HG03039 (cell line): Measurements from ENCODE around the gene BCL2L12.

ENCODE experiments used
- ATAC-seq: cut with Tn5 transposase; IDR thresholded peaks from one replicate; pipeline ENCODE4 v1.9.1; 2021; ENCODE audit warnings: mild to moderate bottlenecking, moderate library complexity; ENCODE audit not compliant: unreplicated experiment

BCL2L12 gene

GRCh38 chr19:49662011-49662410, 3.7 kb upstream of the BCL2L12 start:
- ATAC-seq: no peak

DNA sequence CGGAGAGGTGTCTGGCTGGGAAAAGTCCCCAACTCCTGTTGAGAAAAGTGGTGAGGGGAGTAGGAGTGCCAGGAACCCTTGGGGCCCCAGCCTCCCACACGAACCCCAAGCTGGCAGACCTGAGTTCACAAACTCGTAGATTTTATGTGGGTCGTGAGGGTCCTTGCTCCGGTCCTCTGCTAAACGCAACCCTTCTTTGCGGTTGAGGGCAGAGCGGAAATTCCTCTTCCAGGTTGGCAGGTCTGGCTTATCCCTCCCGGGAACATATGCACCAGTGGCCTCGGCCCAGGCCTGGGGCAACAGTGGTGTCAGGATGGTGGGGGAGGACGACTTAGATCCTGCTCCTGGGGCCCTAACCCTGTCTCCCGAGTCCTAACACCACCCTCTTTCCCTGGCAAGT, 2.5 kb upstream of the BCL2L12 start:
- ATAC-seq: no peak

GRCh38 chr19:49664171-49665035, 1.3 kb upstream of the BCL2L12 start:
- no peak for ATAC-seq

GRCh38 chr19:49665036-49665350, 740 bp upstream of the BCL2L12 start:
- no peak for ATAC-seq

DNA sequence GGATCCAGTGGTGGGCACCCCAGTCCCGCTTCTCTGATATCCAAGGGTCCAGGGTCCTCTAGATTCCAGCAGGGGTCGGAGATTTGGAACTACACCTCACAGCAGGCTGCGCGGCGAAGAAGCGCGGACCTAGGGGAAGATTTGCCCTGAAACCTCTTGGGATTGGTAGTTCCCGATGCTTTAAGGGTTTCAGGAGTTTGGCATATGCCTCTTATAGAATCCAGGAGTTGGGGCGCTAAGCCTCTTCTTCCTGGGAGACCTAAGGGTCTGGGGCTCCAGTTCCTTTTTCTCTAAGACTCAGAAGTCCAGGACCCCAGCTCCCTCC, 349 bp downstream of the BCL2L12 start:
- no peak for ATAC-seq

GRCh38 chr19:49667473-49667872, 1.7 kb downstream of the BCL2L12 start:
- ATAC-seq: no peak

GRCh38 chr19:49669516-49669915, 3.8 kb downstream of the BCL2L12 start:
- ATAC-seq: no peak

DNA sequence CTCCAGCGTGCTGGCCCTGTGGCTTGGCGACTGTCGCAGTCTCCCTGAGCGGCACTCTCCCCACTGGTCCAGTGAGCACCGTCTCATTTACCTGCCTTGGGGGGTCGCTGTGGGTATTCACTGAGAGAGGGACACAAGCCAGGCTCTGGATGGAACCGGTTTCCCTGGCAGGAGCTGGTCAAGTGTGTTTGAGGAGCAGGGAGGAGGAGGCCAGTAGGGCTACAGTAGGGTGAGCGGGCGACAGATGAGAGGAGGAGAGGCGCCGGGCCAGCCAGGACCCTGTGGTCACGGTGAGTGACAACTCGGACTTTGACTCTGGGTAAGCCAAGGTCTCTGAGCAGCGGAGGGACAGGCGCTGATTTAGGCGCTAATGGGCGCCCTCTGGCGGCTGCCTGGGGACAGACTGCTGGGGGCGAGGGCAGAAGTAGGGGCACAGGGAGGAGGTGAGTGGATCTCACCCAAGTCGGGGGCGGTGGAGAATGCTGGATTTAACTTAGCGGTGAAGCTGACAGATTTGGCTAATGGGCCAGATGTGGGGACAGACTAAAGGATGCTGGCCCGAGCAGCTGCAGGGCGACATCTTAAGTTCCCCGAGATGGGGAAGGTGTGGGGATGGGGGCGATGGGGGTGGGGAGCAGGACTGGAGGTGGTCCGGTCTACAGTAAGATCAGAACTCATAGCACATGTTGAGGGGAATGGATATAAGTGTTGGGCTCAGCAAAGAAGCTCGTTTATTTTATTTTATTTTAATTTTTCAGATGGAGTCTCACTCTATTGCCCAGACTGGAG, 6.6 kb downstream of the BCL2L12 start:
- ATAC-seq: no peak

DNA sequence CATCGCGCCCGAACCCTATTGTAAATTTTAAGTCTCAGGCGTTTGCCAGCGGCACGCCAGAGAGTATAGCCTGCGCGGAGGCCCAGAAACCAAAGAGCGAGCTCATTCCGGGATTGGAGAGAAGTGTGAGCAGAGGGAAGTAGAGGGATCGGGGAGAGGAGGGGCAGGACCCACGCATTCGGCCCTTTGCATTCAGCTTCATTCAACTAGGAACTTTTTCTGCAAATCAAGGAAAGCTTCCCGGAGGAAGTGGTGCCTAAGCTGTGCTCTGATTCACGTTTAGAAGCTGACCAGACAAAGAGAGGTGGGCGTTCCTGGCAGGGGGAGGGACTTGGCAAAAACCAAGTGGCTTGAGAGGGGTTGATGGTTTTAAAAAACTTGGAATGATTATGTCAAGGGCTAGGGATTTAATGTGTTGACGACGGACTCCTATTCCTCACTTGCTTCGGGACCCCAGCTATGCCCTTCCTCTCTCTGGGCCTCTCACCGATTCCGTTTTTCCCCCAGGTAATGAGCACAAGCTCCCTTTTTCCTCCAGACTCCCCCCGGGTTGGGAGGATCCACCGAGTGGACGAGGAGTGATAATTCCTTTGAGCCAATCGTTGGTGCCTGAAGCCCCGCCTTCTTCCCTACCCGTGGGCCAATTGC, 10.5 kb downstream of the BCL2L12 start:
- ATAC-seq: peak; percentile 6

- peak; percentile 62 for ATAC-seq
Observed at GRCh38 chr19:49676784-49677230, 11.1 kb downstream of the BCL2L12 start.

- no peak for ATAC-seq
Observed at GRCh38 chr19:49677231-49677900, 11.6 kb downstream of the BCL2L12 start, which contains the start of gene PRMT1. PRMT1 (plus strand) TSS chr19:49677271; CDS start chr19:49677281, 10 bp downstream.

- ATAC-seq: no peak
Observed at GRCh38 chr19:49677901-49678674, 12.4 kb downstream of the BCL2L12 start.

DNA sequence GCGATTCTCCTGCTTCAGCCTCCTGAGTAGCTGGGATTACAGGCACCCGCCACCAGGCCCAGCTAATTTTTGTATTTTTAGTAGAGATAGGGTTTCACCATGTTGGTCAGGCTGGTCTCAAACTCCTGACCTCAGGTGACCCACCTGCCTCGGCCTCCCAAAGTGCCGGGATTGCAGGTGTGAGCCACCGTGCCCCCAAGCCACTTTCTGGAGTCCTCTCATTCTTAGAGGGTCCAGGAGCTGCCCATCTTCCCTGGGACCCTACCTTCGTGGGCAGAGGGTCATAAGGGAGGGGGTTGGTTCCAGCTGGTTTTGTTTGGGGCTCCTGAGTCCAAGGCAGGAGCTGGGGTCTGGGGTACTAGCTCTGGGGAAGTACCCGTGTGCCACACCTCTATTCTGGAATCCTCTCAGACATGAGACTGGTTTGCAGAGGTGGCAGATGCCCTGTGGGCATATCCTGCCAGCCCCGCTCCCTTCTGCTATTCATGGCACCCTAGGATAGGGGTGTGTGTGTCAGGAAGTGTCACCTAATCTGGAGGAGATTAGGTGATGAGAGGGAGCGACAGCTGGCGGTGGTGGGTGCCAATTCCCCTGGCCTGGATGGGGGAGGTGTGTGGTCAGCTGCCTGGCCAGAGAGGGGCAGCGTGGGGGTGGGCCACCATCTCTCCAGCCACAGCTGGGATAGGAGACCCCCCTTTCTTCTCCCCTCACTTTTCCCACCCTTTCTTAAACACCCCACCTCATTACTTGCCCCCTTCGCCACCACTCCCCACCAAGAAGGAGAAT, 13.4 kb downstream of the BCL2L12 start:
- no peak for ATAC-seq

DNA sequence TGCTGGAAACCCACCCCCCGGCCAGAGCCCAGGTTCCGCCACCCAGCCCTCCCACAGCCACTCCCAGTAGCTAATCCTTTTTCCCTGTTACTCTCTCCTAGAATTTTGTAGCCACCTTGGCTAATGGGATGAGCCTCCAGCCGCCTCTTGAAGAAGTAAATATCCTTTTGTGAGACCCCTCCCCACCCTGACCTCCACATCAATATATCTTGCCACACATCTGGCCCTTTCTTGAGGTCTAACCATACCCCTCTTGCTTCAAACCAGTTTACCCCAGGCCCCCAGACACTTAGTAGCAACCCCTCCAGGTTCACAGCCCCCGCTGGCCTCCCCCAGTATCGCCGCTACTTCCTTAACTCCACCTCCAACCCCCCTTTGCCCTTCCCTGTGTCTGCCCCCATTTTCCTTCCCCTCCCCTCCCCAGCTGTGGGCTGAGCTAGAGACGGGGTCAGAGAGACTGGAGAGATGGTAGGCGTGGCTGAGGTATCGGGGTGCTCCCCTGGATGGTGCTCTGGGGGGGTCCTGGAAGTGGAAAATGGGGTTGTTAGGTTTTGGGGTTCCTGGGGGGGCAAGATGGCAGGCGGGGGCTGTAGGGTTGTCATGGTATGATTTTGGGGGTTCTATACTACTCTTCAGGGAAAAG, 14.2 kb downstream of the BCL2L12 start:
- ATAC-seq: no peak

GRCh38 chr19:49680421-49681351, 15.0 kb downstream of the BCL2L12 start:
- no peak for ATAC-seq

DNA sequence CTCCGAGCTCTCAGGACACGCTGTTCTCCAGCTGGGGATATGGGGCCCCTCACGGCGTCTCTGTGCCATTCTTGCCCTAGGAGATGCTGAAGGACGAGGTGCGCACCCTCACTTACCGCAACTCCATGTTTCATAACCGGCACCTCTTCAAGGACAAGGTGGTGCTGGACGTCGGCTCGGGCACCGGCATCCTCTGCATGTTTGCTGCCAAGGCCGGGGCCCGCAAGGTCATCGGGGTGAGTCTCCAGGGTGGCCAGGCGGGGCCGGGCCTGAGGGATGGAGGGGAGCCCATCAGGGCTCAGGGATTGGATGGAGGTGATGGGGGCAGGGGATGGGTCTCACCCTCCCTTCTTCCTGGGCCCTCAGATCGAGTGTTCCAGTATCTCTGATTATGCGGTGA, 16.1 kb downstream of the BCL2L12 start:
- ATAC-seq: no peak

DNA sequence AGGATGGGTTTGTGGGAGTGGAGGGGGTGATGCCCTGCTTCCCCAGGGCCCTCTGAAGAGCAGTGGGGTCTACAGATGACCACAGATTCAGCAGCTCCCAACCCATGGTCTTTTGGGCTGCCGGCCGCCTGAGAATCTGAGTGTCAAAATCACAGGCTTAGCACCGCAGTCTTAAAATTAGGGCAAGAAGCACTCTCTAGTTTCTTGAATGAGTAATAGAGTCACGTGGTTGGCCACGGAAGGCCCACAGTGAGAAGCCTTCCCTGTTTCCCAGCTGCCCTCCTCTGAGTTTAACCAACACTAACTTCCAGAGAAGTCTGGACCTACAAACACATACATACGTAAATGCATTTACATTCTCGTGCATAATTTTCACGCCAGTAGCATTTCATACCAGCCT, 16.5 kb downstream of the BCL2L12 start:
- ATAC-seq: no peak

GRCh38 chr19:49683814-49684250, 18.1 kb downstream of the BCL2L12 start:
- ATAC-seq: no peak
